GM21367 (cell line): ENCODE measurements around the gene GLUD1.
"Not testable (repeated sequence)": the region's sequence is repeated elsewhere in the genome, so short reads cannot be mapped to it uniquely, and the experiment has no call there.

ENCODE experiments used
- ATAC-seq: cut with Tn5 transposase; IDR thresholded peaks from one replicate; pipeline ENCODE4 v1.9.1; 2021; ENCODE audit not compliant: unreplicated experiment

The GLUD1 gene

DNA sequence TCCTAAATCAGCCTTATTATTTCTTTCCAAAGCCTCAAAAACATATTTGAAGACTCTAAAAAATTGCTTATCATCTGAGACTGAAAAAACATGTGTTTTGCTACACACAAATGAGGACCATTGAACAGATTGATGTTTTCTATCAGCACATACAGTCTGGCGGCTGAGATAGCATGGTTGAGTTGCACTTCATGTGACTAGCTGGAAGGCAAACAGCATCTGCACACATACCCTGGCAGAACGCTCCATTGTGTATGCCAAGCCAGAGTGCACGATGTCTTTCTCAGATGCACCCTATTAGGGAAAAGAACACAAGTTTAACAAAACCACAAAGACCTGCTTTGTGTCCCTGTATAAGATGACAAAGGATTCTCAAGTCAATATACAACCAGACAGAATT, 41.5 kb downstream of the GLUD1 start:
- no peak for ATAC-seq

DNA sequence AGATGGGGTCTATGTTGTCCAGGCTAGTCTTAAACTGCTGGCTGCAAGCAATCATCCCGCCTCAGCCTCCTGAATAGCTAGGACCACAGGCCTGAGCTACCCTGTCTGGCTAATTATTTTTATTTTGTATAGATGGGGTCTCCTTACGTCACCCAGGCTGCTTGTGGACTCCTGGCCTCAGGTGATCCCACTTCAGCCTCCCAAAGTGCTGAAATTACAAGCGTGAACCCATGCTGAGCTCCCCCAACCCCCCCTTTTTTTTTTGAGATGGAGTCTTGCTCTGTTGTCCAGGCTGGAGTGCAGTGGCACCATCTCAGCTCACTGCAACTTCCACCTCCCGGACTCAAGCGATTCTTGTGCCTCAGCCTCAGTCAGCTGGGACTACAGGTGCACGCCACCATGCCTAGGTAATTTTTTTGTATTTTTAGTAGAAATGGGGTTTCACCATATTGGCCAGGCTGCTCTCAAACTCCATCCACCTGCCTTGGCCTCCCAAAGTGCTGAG, 49.2 kb downstream of the GLUD1 start:
- no peak for ATAC-seq

DNA sequence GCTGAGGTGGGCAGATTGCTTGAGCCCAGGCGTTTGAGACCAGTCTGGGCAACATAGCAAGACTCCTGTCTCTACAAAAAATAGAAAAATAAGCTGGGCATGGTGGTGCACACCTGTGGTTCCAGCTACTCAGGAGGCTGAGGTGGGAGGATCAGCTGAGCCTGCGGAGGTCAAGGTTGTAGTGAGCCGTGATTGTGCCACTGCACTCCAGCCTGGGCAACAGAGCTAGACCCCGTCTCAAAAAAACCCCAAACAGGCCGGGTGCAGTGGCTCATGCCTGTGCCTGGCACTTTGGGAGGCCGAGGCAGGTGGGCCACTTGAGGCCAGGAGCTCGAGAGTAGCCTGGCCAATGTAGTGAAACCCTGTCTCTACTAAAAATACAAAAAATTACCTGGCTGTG, 51.1 kb downstream of the GLUD1 start:
- ATAC-seq = not testable (repeated sequence)

DNA sequence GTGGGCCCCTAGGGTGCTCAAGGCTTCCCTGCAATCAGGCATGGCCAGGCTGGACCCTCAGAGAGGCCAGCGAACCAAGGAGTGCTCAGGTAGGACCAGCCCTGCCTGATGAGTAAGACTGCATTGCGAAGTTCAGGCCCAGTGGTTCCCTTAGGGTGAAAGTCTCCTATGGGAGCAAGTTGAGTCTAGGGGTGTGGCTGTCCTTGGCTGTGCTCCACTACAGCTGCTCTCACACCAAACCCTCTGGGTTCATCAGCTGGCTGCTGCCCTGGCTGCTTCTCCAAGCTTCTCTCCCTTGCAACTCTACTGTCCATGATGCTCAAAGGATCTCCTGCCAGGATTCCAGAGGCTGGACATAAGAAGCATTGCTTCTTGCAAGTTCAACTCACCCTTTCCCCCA, 55.9 kb downstream of the GLUD1 start:
- no peak for ATAC-seq

DNA sequence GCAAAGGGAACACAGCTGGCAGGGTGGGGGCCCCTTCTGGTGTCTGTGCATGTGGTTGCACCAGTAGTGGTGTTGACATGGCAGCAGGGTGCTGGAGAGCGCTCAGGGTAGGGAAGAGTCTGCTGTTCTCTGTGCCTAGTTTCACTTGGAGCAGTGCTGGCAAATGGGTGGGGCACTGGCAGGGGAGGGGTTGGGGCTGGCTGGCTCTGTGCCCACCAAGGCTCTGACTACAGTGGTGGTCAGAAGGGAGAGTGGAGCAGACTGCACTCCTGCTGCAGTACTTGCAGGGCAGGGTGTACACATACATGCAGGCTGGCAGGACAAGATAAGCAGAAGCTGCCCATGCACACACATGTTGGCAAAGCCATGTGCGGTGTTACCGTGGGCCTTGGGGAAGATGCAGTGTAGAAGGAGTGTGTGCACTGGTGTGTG, 56.3 kb downstream of the GLUD1 start:
- no peak for ATAC-seq

DNA sequence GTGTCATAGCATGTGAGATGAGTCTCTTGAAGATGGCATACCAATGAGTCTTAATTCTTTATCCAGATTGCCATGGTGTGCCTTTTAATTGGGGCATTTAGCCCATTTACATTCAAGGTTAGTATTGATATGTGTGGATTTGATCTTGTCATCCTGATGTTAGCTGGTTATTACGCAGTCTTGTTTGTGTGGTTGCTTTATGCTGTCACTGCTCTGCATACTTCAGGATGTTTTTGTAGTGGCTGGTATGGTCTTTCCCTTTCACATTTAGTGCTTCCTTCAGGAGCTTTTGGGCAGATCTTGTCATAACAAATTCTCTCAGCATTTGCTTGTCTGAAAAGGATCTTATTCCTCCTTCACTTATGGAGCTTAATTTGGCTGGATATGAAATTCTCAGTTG, 58.0 kb downstream of the GLUD1 start:
- no peak for ATAC-seq

DNA sequence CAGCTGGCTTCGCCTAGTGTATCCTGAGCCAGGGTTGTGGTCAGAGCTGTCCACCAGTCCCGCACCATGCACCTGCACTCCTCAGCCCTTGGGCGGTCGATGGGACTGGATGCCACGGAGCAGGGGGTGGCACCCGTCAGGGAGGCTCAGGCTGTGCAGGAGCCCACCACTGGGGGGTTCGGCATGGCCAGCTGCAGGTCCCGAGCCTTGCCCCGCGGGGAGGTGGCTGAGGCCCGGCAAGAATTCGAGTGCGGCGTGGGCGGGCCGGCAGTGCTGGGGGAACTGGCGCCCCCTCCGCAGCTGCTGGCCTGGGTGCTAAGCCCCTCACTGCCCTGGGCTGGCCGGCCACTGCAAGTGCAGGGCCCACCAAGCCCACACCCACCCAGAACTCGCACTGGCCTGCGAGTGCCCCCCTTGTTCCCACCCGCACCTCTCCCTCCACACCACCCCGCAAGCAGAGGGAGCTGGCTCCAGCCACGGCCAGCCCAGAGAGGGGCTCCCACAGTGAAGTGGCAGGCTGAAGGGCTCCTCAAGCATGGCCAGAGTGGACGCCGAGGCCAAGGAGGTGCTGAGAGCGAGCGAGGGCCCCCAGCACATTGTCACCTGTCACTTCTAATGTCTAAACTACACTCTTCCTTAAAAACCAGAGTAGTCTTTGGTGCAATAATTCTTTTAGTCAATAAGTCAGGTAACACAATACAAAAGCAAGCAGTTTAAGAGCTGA, 63.6 kb downstream of the GLUD1 start:
- no peak for ATAC-seq

DNA sequence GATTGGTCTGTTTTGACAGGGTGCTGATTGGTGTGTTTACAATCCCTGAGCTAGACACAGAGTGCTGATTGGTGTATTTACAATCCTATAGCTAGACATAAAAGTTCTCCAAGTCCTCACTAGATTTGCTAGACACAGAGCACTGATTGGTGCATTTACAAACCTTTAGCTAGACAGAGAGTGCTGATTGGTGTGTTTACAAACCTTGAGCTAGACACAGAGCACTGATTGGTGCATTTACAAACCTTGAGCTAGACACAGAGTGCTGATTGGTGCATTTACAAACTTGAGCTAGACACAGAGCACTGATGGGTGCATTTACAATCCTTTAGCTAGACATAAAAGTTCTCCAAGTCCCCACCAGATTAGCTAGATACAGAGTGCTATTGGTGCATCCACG, 64.2 kb downstream of the GLUD1 start:
- not testable (repeated sequence) for ATAC-seq

DNA sequence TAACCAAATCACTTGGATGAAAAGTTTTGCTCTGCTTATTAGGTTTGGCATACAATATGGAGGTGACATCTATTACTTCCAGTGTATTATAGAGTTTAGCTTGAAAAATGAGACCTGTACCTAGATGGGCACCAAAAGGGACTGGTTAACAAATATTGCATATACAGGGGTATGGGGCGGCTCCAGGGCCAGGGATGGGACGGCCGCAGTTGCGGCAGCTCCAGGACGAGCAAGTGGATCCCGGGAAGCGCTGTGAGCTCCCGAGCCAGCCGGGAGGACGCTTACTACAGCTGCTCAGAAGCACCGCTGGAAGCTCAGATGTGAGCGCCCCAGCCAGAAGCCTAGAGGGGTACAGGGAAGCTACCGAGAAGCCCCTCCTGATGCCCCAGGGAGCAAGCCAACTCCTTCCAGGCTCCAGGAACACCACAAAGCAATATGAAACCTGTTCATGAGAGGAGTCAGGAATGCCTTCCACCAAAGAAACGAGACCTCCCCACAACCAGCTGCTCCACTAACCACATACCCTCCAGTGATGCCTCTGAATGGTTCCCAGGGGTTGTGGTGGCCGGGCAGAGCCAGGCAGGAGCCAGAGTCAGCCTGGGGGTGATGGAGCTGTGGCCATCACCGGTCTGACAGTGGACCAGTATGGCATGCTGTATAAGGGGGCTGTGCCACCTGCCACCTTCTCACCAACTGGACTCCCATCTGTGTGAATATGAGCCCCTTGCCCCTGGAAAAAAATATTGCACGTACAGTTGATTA, 67.7 kb downstream of the GLUD1 start:
- not testable (repeated sequence) for ATAC-seq

DNA sequence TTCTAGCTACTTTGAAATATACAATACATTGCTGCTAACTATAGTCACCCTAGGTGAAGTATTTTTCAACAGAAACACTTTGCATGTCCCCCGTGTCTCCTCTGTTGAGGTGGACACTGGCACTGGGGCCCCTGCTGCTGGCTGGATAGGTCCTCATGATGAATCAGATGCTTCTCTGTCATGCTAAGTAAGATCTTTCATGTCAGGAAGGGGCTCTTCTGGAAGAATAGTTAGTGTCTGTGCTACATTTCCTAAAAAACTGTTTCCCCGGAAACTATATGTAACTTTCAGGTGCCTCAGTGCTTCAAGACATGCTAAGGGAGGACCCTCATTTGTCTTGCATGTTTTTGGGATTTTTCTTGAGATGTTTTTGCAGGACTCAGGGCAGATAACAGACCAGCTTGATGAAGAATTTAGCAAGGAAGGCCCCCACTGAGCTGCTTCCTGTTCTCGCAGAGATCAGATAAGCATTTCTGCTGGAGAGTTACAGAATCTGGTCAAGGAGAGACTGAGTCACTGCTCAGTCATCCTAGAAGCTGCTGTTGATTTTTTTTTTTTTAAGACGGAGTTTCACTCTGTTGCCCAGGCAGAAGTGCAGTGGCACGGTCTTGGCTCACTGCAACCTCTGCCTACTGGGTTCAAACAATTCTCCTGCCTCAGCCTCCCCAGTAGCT, 69.2 kb downstream of the GLUD1 start:
- ATAC-seq = not testable (repeated sequence)

DNA sequence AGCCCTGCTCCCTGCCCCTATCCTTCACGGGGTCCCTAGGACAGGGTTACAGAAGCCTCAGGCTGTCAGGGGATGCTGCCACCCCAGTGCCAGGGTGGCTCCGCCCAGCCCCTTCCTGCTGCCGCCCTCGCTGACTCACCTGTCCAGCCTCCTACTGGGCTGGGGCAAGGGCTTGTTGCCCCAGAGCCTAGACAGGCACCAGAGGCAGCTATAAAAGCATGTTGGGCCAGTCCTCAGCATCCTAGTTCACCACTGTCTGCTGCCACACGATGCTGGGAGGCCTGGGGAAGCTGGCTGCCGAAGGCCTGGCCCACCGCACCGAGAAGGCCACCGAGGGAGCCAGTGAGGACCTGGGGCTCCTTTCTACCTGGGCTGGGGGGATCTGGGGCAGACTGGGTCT, 74.6 kb downstream of the GLUD1 start, which contains the start of gene FAM25A:
Gene FAM25A (plus strand): TSS at position 239 of the 400 bp plus-strand sequence. CDS start 31 bp downstream, at position 270.
- ATAC-seq = not testable (repeated sequence)

DNA sequence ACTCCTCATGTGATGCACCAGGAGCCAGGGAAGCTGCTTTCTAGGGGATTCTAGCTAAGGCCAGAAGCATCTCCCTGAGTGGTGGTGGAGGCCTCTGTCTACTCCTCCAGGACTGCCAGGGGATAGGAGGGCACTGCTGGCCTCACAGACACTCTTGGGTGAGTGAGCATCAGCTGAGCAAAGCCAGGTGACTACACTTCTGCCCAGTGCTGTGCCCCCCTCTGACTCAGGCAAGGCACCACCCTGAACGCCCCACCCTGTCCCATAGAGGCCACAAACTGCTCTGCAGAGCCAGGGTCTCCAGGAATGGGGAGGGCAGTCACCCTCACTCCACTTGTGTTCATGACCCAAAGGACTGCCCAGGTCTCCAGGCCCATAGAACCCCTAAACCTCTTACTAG, 75.1 kb downstream of the GLUD1 start:
- not testable (repeated sequence) for ATAC-seq

DNA sequence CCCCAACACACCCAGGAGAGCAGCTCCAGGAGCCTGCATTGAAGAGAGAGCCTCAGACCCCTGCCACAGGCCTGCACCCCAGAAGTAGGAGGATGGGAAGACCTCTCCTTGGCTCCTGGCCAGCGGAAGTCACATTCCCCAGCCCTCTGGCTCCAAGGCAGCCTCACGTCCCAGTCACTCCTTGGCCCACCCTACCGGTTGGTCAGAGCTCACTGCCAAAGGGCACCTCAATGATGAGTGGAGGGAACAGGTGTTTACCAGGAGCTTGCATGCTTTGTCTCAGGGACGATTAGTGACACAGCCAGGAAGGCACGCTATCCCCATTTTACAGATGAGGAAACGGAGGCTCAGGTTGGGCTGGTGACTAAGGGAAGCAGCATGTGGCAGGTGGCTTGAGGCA, 75.6 kb downstream of the GLUD1 start:
- not testable (repeated sequence) for ATAC-seq

DNA sequence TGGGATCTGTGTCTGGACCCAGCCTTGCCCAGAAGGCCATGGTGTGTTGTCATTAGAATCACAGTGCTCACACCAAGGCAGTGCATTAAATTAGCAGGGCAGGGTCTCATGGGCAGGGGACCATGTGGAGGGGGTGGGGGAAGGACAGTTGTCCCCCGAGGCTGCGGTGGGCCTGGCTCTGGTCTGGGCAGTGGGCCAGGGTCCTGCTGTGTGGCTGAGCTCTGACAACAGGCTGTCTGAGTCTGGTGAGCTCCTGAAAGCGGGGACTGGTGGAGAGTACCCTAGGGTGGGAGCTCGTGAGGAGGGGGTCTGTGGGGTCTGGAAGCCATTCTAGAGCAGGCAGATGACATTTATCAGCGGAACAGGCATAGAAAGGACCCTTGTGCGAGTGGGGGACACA, 76.5 kb downstream of the GLUD1 start:
- ATAC-seq = not testable (repeated sequence)

DNA sequence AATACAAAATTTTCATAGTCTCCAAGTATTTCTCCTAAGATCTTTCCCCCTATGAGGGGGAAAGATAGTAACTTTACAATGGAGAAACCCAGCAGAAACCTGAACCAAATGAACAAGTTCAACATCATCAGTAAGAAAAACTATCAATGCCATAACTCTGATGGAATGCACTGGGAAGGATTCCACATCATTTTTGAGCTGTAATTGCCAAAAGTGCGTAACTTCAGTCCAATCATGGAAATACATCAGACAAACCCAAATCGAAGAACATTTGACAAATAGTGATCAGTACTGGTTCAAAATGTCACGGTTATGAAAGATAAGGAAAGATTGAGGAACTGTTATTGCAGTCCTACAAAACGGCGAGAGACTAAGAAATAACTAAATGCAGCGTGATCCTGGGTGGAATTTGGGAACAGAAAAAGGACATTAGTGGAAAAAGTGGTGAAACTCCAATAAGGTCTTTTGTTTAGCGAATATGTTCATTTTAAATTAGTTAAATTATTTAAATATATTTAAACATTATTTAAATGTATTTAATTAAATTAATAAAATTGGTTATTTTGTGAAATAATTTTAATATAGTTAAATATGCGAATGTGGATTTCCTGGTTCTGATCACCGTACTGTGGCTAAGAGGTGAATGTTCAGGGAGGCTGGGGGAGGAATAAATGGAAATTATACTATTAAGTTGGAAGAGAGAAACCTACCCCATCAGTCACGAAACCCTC, 79.5 kb downstream of the GLUD1 start:
- ATAC-seq = not testable (repeated sequence)

DNA sequence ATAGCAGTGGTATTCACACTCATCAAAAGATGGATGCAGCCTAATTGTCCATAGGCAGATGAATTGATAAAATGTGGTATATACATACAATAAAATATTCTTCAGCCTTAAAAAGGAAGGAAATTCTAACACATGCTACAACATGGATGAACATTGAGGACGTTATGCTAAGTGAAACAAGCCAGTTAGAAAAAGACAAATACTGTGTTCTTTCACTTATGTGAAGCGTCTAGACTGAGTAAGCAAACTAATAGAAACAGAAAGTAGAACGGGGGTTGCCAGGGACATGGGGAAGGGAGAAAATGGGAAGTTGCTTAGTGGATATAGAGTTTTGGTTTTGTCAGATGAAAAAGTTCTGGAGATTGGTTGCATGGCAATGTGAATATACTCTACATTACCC, 81.1 kb downstream of the GLUD1 start:
- not testable (repeated sequence) for ATAC-seq

DNA sequence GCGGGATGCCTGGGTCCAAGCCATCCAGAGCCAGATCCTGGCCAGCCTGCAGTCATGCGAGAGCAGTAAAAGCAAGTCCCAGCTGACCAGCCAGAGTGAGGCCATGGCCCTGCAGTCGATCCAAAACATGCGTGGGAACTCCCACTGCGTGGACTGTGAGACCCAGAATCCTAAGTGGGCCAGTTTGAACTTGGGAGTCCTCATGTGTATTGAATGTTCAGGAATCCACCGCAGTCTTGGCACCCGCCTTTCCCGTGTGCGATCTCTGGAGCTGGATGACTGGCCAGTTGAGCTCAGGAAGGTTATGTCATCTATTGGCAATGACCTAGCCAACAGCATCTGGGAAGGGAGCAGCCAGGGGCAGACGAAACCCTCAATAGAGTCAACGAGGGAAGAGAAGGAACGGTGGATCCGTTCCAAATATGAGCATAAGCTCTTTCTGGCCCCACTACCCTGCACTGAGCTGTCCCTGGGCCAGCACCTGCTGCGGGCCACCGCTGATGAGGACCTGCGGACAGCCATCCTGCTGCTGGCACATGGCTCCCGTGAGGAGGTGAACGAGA, 85.4 kb downstream of the GLUD1 start:
- not testable (repeated sequence) for ATAC-seq

DNA sequence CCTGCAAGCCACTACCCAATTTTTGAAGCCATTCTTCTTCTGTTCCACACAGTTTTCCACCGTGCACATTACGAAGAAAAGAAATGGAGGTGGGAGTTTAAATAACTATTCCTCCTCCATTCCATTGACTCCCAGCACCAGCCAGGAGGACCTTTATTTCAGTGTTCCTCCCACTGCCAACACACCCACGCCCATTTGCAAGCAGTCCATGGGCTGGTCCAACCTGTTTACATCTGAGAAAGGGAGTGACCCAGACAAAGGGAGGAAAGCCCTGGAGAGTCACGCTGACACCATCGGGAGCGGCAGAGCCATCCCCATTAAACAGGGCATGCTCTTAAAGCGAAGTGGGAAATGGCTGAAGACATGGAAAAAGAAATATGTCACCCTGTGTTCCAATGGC, 86.3 kb downstream of the GLUD1 start:
- not testable (repeated sequence) for ATAC-seq

DNA sequence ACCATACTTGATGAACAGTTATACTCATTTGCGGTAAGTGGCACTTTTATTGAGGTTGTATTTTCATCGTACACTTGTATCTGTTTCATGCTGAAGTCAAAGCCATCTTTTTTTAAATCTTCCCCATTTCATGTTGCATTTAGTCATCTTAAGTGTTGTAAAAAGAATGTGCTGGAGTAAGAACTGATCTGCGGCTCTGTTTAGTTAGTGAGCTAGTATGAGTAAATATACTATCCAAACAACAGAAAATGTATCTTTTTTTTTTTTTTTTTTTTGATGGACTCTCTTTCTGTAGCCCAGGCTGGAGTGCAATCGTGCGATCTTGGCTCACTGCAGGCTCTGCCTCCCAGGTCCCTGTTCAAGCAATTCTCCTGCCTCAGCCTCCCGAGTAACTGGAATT, 87.0 kb downstream of the GLUD1 start:
- not testable (repeated sequence) for ATAC-seq

DNA sequence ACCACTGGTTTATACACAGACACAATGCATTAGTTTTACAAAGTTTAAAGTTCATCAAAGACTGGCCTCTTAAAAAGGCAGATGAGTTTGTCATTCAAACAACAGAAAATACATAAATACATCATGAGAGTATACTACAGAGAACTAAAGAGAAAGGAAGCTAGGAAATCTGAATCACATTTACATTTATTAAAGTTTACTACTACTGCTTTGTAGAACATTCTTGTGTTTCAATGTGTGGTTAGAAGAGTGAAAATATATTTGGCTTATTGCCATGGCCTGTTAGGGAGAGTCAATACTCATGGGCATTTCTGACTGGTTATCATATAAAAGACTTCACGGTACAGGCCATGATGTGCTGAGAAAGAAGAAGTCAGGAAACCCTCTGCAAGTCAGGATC, 87.5 kb downstream of the GLUD1 start:
- ATAC-seq = not testable (repeated sequence)
